Measurements from ENCODE around the gene IPCEF1. TPM values are rescaled to one million over a fixed set of nuclear protein-coding genes. Genes with fewer than 3 reads are reported as not detected.
A peak's percentile ranks its signal among the peaks of the same experiment; 100 is the strongest.

The IPCEF1 gene
- total RNA-seq, 2 donors from 2014 or later, result 17.6 to 20.4 TPM

- no peaks in the 10 kb centered on the region for H3K9me3 Mint-ChIP-seq
- ATAC-seq (replicated peaks in 1 of 2) (no peak), DNase-seq (no peak)
- no peaks in the 10 kb centered on the region for H3K36me3 Mint-ChIP-seq (ENCODE audit: insufficient read depth in 2 of 2)
- no peak overlapping the region for H3K4me3 Mint-ChIP-seq
- H3K27ac Mint-ChIP-seq, result no peak overlapping the region
- H3K27me3 Mint-ChIP-seq (ENCODE audit: low read depth), result peaks cover 6% of the 10 kb centered on the region
- peaks cover 8% of the 10 kb centered on the region for H3K4me1 Mint-ChIP-seq (ENCODE audit: low read depth)
Measured at GRCh38 chr6:154138793-154139192, 217.8 kb downstream of the IPCEF1 start.

- H3K27me3 Mint-ChIP-seq (ENCODE audit: low read depth), result no peaks in the 10 kb centered on the region
- H3K9me3 Mint-ChIP-seq, result no peaks in the 10 kb centered on the region
- no peak for ATAC-seq (replicated peaks in 1 of 2)
- no peaks in the 10 kb centered on the region for H3K36me3 Mint-ChIP-seq (ENCODE audit: insufficient read depth in 2 of 2)
- peaks cover 3% of the 10 kb centered on the region for H3K4me1 Mint-ChIP-seq (ENCODE audit: low read depth)
- H3K27ac Mint-ChIP-seq, result no peak overlapping the region
- H3K4me3 Mint-ChIP-seq, result no peak overlapping the region
- no peak for DNase-seq
Measured at GRCh38 chr6:154134471-154135147, 222.0 kb downstream of the IPCEF1 start.

- Mint-ChIP-seq H3K27me3 (ENCODE audit: low read depth) (no peaks in the 10 kb centered on the region), H3K27ac (no peak overlapping the region), H3K4me1 (ENCODE audit: low read depth) (peaks cover 6% of the 10 kb centered on the region), H3K36me3 (ENCODE audit: insufficient read depth in 2 of 2) (no peaks in the 10 kb centered on the region), H3K4me3 (no peak overlapping the region), H3K9me3 (no peaks in the 10 kb centered on the region)
- ATAC-seq (replicated peaks in 1 of 2) (no peak), DNase-seq (no peak)
Measured at GRCh38 chr6:154127657-154128056, 228.9 kb downstream of the IPCEF1 start.

- H3K4me3 Mint-ChIP-seq, result no peak overlapping the region
- H3K27ac Mint-ChIP-seq, result no peak overlapping the region
- H3K27me3 Mint-ChIP-seq (ENCODE audit: low read depth), result no peaks in the 10 kb centered on the region
- ATAC-seq (replicated peaks in 1 of 2) (no peak), DNase-seq (no peak)
- peaks cover 6% of the 10 kb centered on the region for H3K4me1 Mint-ChIP-seq (ENCODE audit: low read depth)
- H3K36me3 Mint-ChIP-seq (ENCODE audit: insufficient read depth in 2 of 2), result no peaks in the 10 kb centered on the region
- peaks cover 0 to 2% of the 10 kb centered on the region in 2 donors for H3K9me3 Mint-ChIP-seq
Measured at GRCh38 chr6:154125421-154125820, 231.2 kb downstream of the IPCEF1 start.

GRCh38 chr6:154123155-154123956 is 233.2 kb downstream of the IPCEF1 start:
- H3K36me3 Mint-ChIP-seq (ENCODE audit: insufficient read depth in 2 of 2), result no peaks in the 10 kb centered on the region
- DNase-seq (no peak), ATAC-seq (replicated peaks in 1 of 2) (no peak)
- peaks cover 0 to 2% of the 10 kb centered on the region in 2 donors for H3K9me3 Mint-ChIP-seq
- no peak overlapping the region for H3K27ac Mint-ChIP-seq
- no peak overlapping the region for H3K4me3 Mint-ChIP-seq
- H3K4me1 Mint-ChIP-seq (ENCODE audit: low read depth), result peaks cover 6% of the 10 kb centered on the region
- peaks cover 5% of the 10 kb centered on the region for H3K27me3 Mint-ChIP-seq (ENCODE audit: low read depth)

GRCh38 chr6:154122195-154122925 is 234.2 kb downstream of the IPCEF1 start:
- DNase-seq (no peak), ATAC-seq (replicated peaks in 1 of 2) (no peak)
- H3K4me3 Mint-ChIP-seq, result no peak overlapping the region
- H3K36me3 Mint-ChIP-seq (ENCODE audit: insufficient read depth in 2 of 2), result no peaks in the 10 kb centered on the region
- H3K9me3 Mint-ChIP-seq, result peaks cover 0 to 2% of the 10 kb centered on the region in 2 donors
- H3K27ac Mint-ChIP-seq, result no peak overlapping the region
- peaks cover 5% of the 10 kb centered on the region for H3K27me3 Mint-ChIP-seq (ENCODE audit: low read depth)
- H3K4me1 Mint-ChIP-seq (ENCODE audit: low read depth), result peaks cover 6% of the 10 kb centered on the region

GRCh38 chr6:154117485-154117884 is 239.1 kb downstream of the IPCEF1 start:
- H3K27ac Mint-ChIP-seq, result no peak overlapping the region
- ATAC-seq (replicated peaks in 1 of 2) (no peak), DNase-seq (no peak)
- peaks cover 0 to 1% of the 10 kb centered on the region in 2 donors for H3K9me3 Mint-ChIP-seq
- H3K4me1 Mint-ChIP-seq (ENCODE audit: low read depth), result no peaks in the 10 kb centered on the region
- peaks cover 17% of the 10 kb centered on the region for H3K27me3 Mint-ChIP-seq (ENCODE audit: low read depth)
- no peak overlapping the region for H3K4me3 Mint-ChIP-seq
- H3K36me3 Mint-ChIP-seq (ENCODE audit: insufficient read depth in 2 of 2), result no peaks in the 10 kb centered on the region

- no peaks in the 10 kb centered on the region for H3K36me3 Mint-ChIP-seq (ENCODE audit: insufficient read depth in 2 of 2)
- H3K27ac Mint-ChIP-seq, result no peak overlapping the region
- H3K4me1 Mint-ChIP-seq (ENCODE audit: low read depth), result no peaks in the 10 kb centered on the region
- H3K27me3 Mint-ChIP-seq (ENCODE audit: low read depth), result peaks cover 12% of the 10 kb centered on the region
- no peak overlapping the region for H3K4me3 Mint-ChIP-seq
- no peak for DNase-seq
- ATAC-seq (replicated peaks in 1 of 2), result no peak
- no peaks in the 10 kb centered on the region for H3K9me3 Mint-ChIP-seq
Measured at GRCh38 chr6:154113392-154113791, 243.2 kb downstream of the IPCEF1 start.

- no peaks in the 10 kb centered on the region for H3K9me3 Mint-ChIP-seq
- no peak overlapping the region for H3K4me3 Mint-ChIP-seq
- no peaks in the 10 kb centered on the region for H3K4me1 Mint-ChIP-seq (ENCODE audit: low read depth)
- peaks cover 12% of the 10 kb centered on the region for H3K27me3 Mint-ChIP-seq (ENCODE audit: low read depth)
- DNase-seq (no peak), ATAC-seq (replicated peaks in 1 of 2) (peak; percentile 55 to 58)
- H3K36me3 Mint-ChIP-seq (ENCODE audit: insufficient read depth in 2 of 2), result no peaks in the 10 kb centered on the region
- no peak overlapping the region for H3K27ac Mint-ChIP-seq
Measured at GRCh38 chr6:154112181-154112809, 244.3 kb downstream of the IPCEF1 start.

GRCh38 chr6:154111025-154111424 is 245.6 kb downstream of the IPCEF1 start:
- H3K36me3 Mint-ChIP-seq (ENCODE audit: insufficient read depth in 2 of 2), result peaks cover 0 to under 1% of the 10 kb centered on the region in 2 donors
- no peak for ATAC-seq (replicated peaks in 1 of 2)
- no peaks in the 10 kb centered on the region for H3K4me1 Mint-ChIP-seq (ENCODE audit: low read depth)
- H3K27ac Mint-ChIP-seq, result no peak overlapping the region
- H3K9me3 Mint-ChIP-seq, result no peaks in the 10 kb centered on the region
- H3K27me3 Mint-ChIP-seq (ENCODE audit: low read depth), result peaks cover 9% of the 10 kb centered on the region
- H3K4me3 Mint-ChIP-seq, result no peak overlapping the region
- no peak for DNase-seq

- DNase-seq, result no peak
- ATAC-seq (replicated peaks in 1 of 2), result no peak
- H3K4me1 Mint-ChIP-seq (ENCODE audit: low read depth), result no peaks in the 10 kb centered on the region
- peaks cover 0 to 1% of the 10 kb centered on the region in 2 donors for H3K36me3 Mint-ChIP-seq (ENCODE audit: insufficient read depth in 2 of 2)
- peaks cover 15% of the 10 kb centered on the region for H3K27me3 Mint-ChIP-seq (ENCODE audit: low read depth)
- no peak overlapping the region for H3K27ac Mint-ChIP-seq
- no peak overlapping the region for H3K4me3 Mint-ChIP-seq
- H3K9me3 Mint-ChIP-seq, result no peaks in the 10 kb centered on the region
Measured at GRCh38 chr6:154106251-154106650, 250.4 kb downstream of the IPCEF1 start.

All from activated T-cell treated with anti-CD3 and anti-CD28 coated beads, Interleukin-2, amount 50 U/mL, for 72 hours (primary cell).